ENCODE results near the gene TCP1. TPM values are rescaled to one million over a fixed set of nuclear protein-coding genes. Genes with fewer than 3 reads are reported as not detected.
"Not testable (repeated sequence)": the region's sequence is repeated elsewhere in the genome, so short reads cannot be mapped to it uniquely, and the experiment has no call there.

TCP1 gene
- polyA plus RNA-seq, 4 donors: 67.8 to 215 (median 89.8) TPM

GRCh38 chr6:159832946-159833345 lies 43.5 kb upstream of the TCP1 start:
- no peaks in the 10 kb centered on the region for H3K36me3 ChIP-seq (ENCODE audit: control insufficient read depth in 3 of 3, insufficient read depth in 2 of 3, low read depth in 1 of 3, low read length in 3 of 3)
- DNase-seq: no peak
- FAIRE-seq: no peak
- H3K4me3 ChIP-seq (ENCODE audit: low read depth in 1 of 3, low read length in 3 of 3): no peak overlapping the region
- no peak overlapping the region for H3K27ac ChIP-seq (ENCODE audit: low read depth in 1 of 3, low read length in 2 of 3)
- H3K4me1 ChIP-seq (ENCODE audit: control insufficient read depth in 3 of 3, insufficient read depth in 2 of 3, low read depth in 1 of 3, low read length in 2 of 3): peaks cover 0 to 2% (median 0%) of the 10 kb centered on the region in 3 donors
- no peaks in the 10 kb centered on the region for H3K9me3 ChIP-seq (ENCODE audit: control insufficient read depth in 2 of 2, insufficient read depth in 1 of 2, low read depth in 1 of 2, low read length in 1 of 2)
- 68 to 83% (median 74%) methylated on average over 4 of the region's 4 CpGs for WGBS, 3 donors
- no peaks in the 10 kb centered on the region for H3K27me3 ChIP-seq (ENCODE audit: control insufficient read depth in 3 of 3, insufficient read depth in 3 of 3, low read length in 3 of 3)

- WGBS, 3 donors: 14 to 62% (median 37%) methylated on average over 4 of the region's 4 CpGs
- Histone ChIP-seq H3K4me1 (ENCODE audit: control insufficient read depth in 3 of 3, insufficient read depth in 2 of 3, low read depth in 1 of 3, low read length in 2 of 3) (peaks cover 0 to 2% (median 0%) of the 10 kb centered on the region in 3 donors), H3K36me3 (ENCODE audit: control insufficient read depth in 3 of 3, insufficient read depth in 2 of 3, low read depth in 1 of 3, low read length in 3 of 3) (no peaks in the 10 kb centered on the region), H3K27ac (ENCODE audit: low read depth in 1 of 3, low read length in 2 of 3) (no peak overlapping the region), H3K9me3 (ENCODE audit: control insufficient read depth in 2 of 2, insufficient read depth in 1 of 2, low read depth in 1 of 2, low read length in 1 of 2) (no peaks in the 10 kb centered on the region), H3K27me3 (ENCODE audit: control insufficient read depth in 3 of 3, insufficient read depth in 3 of 3, low read length in 3 of 3) (no peaks in the 10 kb centered on the region), H3K4me3 (ENCODE audit: low read depth in 1 of 3, low read length in 3 of 3) (no peak overlapping the region)
- DNase-seq: no peak
- no peak for FAIRE-seq
These were observed 41.9 kb upstream of the TCP1 start for GRCh38 chr6:159831373-159831679.

- H3K27ac ChIP-seq (ENCODE audit: low read depth in 1 of 3, low read length in 2 of 3): no peak overlapping the region
- peaks cover 0 to 2% (median 0%) of the 10 kb centered on the region in 3 donors for H3K4me1 ChIP-seq (ENCODE audit: control insufficient read depth in 3 of 3, insufficient read depth in 2 of 3, low read depth in 1 of 3, low read length in 2 of 3)
- DNase-seq (no peak), FAIRE-seq (no peak)
- no peaks in the 10 kb centered on the region for H3K9me3 ChIP-seq (ENCODE audit: control insufficient read depth in 2 of 2, insufficient read depth in 1 of 2, low read depth in 1 of 2, low read length in 1 of 2)
- no peak overlapping the region for H3K4me3 ChIP-seq (ENCODE audit: low read depth in 1 of 3, low read length in 3 of 3)
- no peaks in the 10 kb centered on the region for H3K36me3 ChIP-seq (ENCODE audit: control insufficient read depth in 3 of 3, insufficient read depth in 2 of 3, low read depth in 1 of 3, low read length in 3 of 3)
- 62 to 76% (median 63%) methylated on average over 11 of the region's 11 CpGs for WGBS, 3 donors
- peaks cover 0 to 2% (median 0%) of the 10 kb centered on the region in 3 donors for H3K27me3 ChIP-seq (ENCODE audit: control insufficient read depth in 3 of 3, insufficient read depth in 3 of 3, low read length in 3 of 3)
These were observed 41.3 kb upstream of the TCP1 start for GRCh38 chr6:159830501-159831372.

GRCh38 chr6:159829526-159829925 lies 40.1 kb upstream of the TCP1 start:
- no peaks in the 10 kb centered on the region for H3K9me3 ChIP-seq (ENCODE audit: control insufficient read depth in 2 of 2, insufficient read depth in 1 of 2, low read depth in 1 of 2, low read length in 1 of 2)
- peaks cover 0 to 2% (median 0%) of the 10 kb centered on the region in 3 donors for H3K27me3 ChIP-seq (ENCODE audit: control insufficient read depth in 3 of 3, insufficient read depth in 3 of 3, low read length in 3 of 3)
- no peak overlapping the region for H3K27ac ChIP-seq (ENCODE audit: low read depth in 1 of 3, low read length in 2 of 3)
- H3K4me3 ChIP-seq (ENCODE audit: low read depth in 1 of 3, low read length in 3 of 3): no peak overlapping the region
- no peak for FAIRE-seq
- H3K4me1 ChIP-seq (ENCODE audit: control insufficient read depth in 3 of 3, insufficient read depth in 2 of 3, low read depth in 1 of 3, low read length in 2 of 3): peaks cover 0 to 2% (median 0%) of the 10 kb centered on the region in 3 donors
- no peaks in the 10 kb centered on the region for H3K36me3 ChIP-seq (ENCODE audit: control insufficient read depth in 3 of 3, insufficient read depth in 2 of 3, low read depth in 1 of 3, low read length in 3 of 3)
- 66 to 81% (median 72%) methylated on average over 4 of the region's 4 CpGs for WGBS, 3 donors
- no peak for DNase-seq

GRCh38 chr6:159828074-159828473 lies 38.7 kb upstream of the TCP1 start:
- Histone ChIP-seq H3K4me1 (ENCODE audit: control insufficient read depth in 3 of 3, insufficient read depth in 2 of 3, low read depth in 1 of 3, low read length in 2 of 3) (peaks cover 0 to 2% (median 0%) of the 10 kb centered on the region in 3 donors), H3K27me3 (ENCODE audit: control insufficient read depth in 3 of 3, insufficient read depth in 3 of 3, low read length in 3 of 3) (peaks cover 0 to 2% (median 0%) of the 10 kb centered on the region in 3 donors), H3K27ac (ENCODE audit: low read depth in 1 of 3, low read length in 2 of 3) (no peak overlapping the region), H3K36me3 (ENCODE audit: control insufficient read depth in 3 of 3, insufficient read depth in 2 of 3, low read depth in 1 of 3, low read length in 3 of 3) (no peaks in the 10 kb centered on the region), H3K9me3 (ENCODE audit: control insufficient read depth in 2 of 2, insufficient read depth in 1 of 2, low read depth in 1 of 2, low read length in 1 of 2) (no peaks in the 10 kb centered on the region), H3K4me3 (ENCODE audit: low read depth in 1 of 3, low read length in 3 of 3) (no peak overlapping the region)
- WGBS, 3 donors: 35 to 57% (median 48%) methylated on average over 7 of the region's 7 CpGs
- DNase-seq (no peak), FAIRE-seq (no peak)

- DNase-seq (no peak), FAIRE-seq (no peak)
- Histone ChIP-seq H3K4me3 (ENCODE audit: low read depth in 1 of 3, low read length in 3 of 3) (no peak overlapping the region), H3K36me3 (ENCODE audit: control insufficient read depth in 3 of 3, insufficient read depth in 2 of 3, low read depth in 1 of 3, low read length in 3 of 3) (no peaks in the 10 kb centered on the region), H3K27ac (ENCODE audit: low read depth in 1 of 3, low read length in 2 of 3) (no peak overlapping the region), H3K27me3 (ENCODE audit: control insufficient read depth in 3 of 3, insufficient read depth in 3 of 3, low read length in 3 of 3) (peaks cover 0 to 2% (median 0%) of the 10 kb centered on the region in 3 donors), H3K9me3 (ENCODE audit: control insufficient read depth in 2 of 2, insufficient read depth in 1 of 2, low read depth in 1 of 2, low read length in 1 of 2) (no peaks in the 10 kb centered on the region), H3K4me1 (ENCODE audit: control insufficient read depth in 3 of 3, insufficient read depth in 2 of 3, low read depth in 1 of 3, low read length in 2 of 3) (peaks cover 0 to 2% (median 0%) of the 10 kb centered on the region in 3 donors)
- 76 to 87% (median 84%) methylated on average over 16 of the region's 16 CpGs for WGBS, 3 donors
These were observed 37.7 kb upstream of the TCP1 start for GRCh38 chr6:159826968-159827647.

- Histone ChIP-seq H3K9me3 (ENCODE audit: control insufficient read depth in 2 of 2, insufficient read depth in 1 of 2, low read depth in 1 of 2, low read length in 1 of 2) (no peaks in the 10 kb centered on the region), H3K27ac (ENCODE audit: low read depth in 1 of 3, low read length in 2 of 3) (no peak overlapping the region), H3K36me3 (ENCODE audit: control insufficient read depth in 3 of 3, insufficient read depth in 2 of 3, low read depth in 1 of 3, low read length in 3 of 3) (no peaks in the 10 kb centered on the region), H3K27me3 (ENCODE audit: control insufficient read depth in 3 of 3, insufficient read depth in 3 of 3, low read length in 3 of 3) (peaks cover 0 to 2% (median 0%) of the 10 kb centered on the region in 3 donors), H3K4me3 (ENCODE audit: low read depth in 1 of 3, low read length in 3 of 3) (no peak overlapping the region), H3K4me1 (ENCODE audit: control insufficient read depth in 3 of 3, insufficient read depth in 2 of 3, low read depth in 1 of 3, low read length in 2 of 3) (peaks cover 0 to 2% (median 0%) of the 10 kb centered on the region in 3 donors)
- FAIRE-seq: no peak
- WGBS, 3 donors: 94 to 97% (median 96%) methylated on average over 13 of the region's 13 CpGs
- no peak for DNase-seq
These were observed 36.6 kb upstream of the TCP1 start for GRCh38 chr6:159826004-159826403.

GRCh38 chr6:159824690-159825089 lies 35.3 kb upstream of the TCP1 start:
- not testable (repeated sequence) for H3K9me3 ChIP-seq (ENCODE audit: control insufficient read depth in 2 of 2, insufficient read depth in 1 of 2, low read depth in 1 of 2, low read length in 1 of 2); FAIRE-seq
- 92 to 97% (median 94%) methylated on average over 9 of the region's 9 CpGs for WGBS, 3 donors

More at GRCh38 chr6:159824690-159825089, 35.3 kb upstream of the TCP1 start:
- H3K4me3 ChIP-seq (ENCODE audit: low read depth in 1 of 3, low read length in 3 of 3); H3K27ac ChIP-seq (ENCODE audit: low read depth in 1 of 3, low read length in 2 of 3); H3K4me1 ChIP-seq (ENCODE audit: control insufficient read depth in 3 of 3, insufficient read depth in 2 of 3, low read depth in 1 of 3, low read length in 2 of 3); H3K27me3 ChIP-seq (ENCODE audit: control insufficient read depth in 3 of 3, insufficient read depth in 3 of 3, low read length in 3 of 3); DNase-seq; H3K36me3 ChIP-seq (ENCODE audit: control insufficient read depth in 3 of 3, insufficient read depth in 2 of 3, low read depth in 1 of 3, low read length in 3 of 3): not testable (repeated sequence)

Measured in small intestine (tissue), 7 donors.